ENCODE measurements around the gene CHPF2. TPM values are rescaled to one million over a fixed set of nuclear protein-coding genes. Genes with fewer than 3 reads are reported as not detected.
A peak's percentile ranks its signal among the peaks of the same experiment; 100 is the strongest.

The CHPF2 gene
- total and polyA plus RNA-seq, 2 experiments from 2014 or later = 48.0 to 120 TPM

DNA sequence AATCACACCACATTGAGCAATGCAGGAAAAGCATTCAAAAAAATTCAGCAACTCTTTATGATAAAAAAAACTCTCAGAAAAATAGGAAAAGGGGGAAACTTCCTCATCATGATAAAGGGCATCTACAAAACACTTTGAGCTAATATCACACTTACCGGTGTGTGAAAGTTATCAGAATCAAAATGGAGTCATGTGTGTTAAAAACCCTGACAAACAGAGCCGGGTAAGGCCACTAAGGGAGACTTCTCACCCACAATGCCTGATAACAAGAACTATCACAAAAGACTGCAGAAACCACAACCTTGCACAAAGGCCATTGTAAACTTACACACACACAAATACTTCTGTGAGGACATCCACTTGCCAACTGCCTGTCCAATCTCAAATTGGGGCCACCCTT is 51.0 kb downstream of the CHPF2 start:
- Histone ChIP-seq H3K9me2 (ENCODE audit: insufficient read depth) (no peaks in the 10 kb centered on the region), H3K36me3 (ENCODE audit: low read depth) (no peaks in the 10 kb centered on the region), H3K79me2 (ENCODE audit: insufficient read depth) (no peaks in the 10 kb centered on the region), H3K9ac (no peak overlapping the region), H3K9me3 (ENCODE audit: low read depth) (no peaks in the 10 kb centered on the region), H3K27ac (no peak overlapping the region), H3K4me1 (ENCODE audit: insufficient read depth) (no peaks in the 10 kb centered on the region), H3F3A (ENCODE audit: insufficient read depth) (0 out of 2 replicates have a peak, but pooled peaks cover 8% of the 10 kb centered on the region), H3K4me2 (ENCODE audit: unreplicated experiment) (no peak overlapping the region), H4K20me1 (ENCODE audit: insufficient read depth) (no peaks in the 10 kb centered on the region), H3K4me3 (no peak overlapping the region), H2AFZ (no peak overlapping the region), H3K27me3 (replicated peaks; ENCODE audit: insufficient read depth) (peaks cover 27% of the 10 kb centered on the region)
- no peak for DNase-seq
- 85 to 93% methylated on average over 2 of the region's 2 CpGs for WGBS, 2 experiments (ENCODE audit: low coverage in 1 of 2, low lambda C conversion rate in 2 of 2, missing lambda C conversion rate in 2 of 2)
- TF ChIP-seq EZH2phosphoT487 (IDR thresholded peaks at IDR 0.05; ENCODE audit: insufficient read depth, low read depth) = no peak
- in situ Hi-C loops (cut with MboI) = no loop called here

DNA sequence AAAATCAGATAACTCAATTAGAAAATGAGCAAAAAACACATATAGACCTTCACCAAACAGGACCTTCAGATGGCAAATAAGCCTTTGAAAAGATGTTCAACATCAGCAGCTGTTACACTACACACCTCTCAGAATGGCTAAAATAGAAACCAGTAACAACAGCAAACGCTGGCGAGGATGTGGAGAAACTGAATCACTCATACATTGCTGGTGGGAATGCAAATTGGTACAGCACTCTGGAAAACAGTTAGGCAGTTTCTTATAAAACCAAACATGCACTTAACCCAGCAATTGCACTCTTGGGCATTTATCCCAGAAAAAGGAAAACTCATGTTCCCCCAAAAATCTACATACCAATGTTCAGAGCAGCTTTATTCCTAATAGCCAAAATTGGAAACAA is 53.9 kb downstream of the CHPF2 start:
- Histone ChIP-seq H4K20me1 (ENCODE audit: insufficient read depth) (no peaks in the 10 kb centered on the region), H3F3A (ENCODE audit: insufficient read depth) (0 out of 2 replicates have a peak, but pooled peaks cover 8% of the 10 kb centered on the region), H3K27me3 (replicated peaks; ENCODE audit: insufficient read depth) (peaks cover 44% of the 10 kb centered on the region), H3K27ac (no peak overlapping the region), H3K9ac (no peak overlapping the region), H3K79me2 (ENCODE audit: insufficient read depth) (no peaks in the 10 kb centered on the region), H2AFZ (no peak overlapping the region), H3K36me3 (ENCODE audit: low read depth) (no peaks in the 10 kb centered on the region), H3K4me2 (ENCODE audit: unreplicated experiment) (no peak overlapping the region), H3K4me3 (no peak overlapping the region), H3K9me3 (ENCODE audit: low read depth) (no peaks in the 10 kb centered on the region), H3K9me2 (ENCODE audit: insufficient read depth) (no peaks in the 10 kb centered on the region), H3K4me1 (ENCODE audit: insufficient read depth) (no peaks in the 10 kb centered on the region)
- TF ChIP-seq EZH2 (IDR thresholded peaks at IDR 0.05; ENCODE audit: insufficient read depth, poor library complexity, severe bottlenecking) (no peak), EZH2phosphoT487 (IDR thresholded peaks at IDR 0.05; ENCODE audit: insufficient read depth, low read depth) (no peak)
- 39 to 49% methylated on average over 2 of the region's 2 CpGs for WGBS, 2 experiments (ENCODE audit: low coverage in 1 of 2, low lambda C conversion rate in 2 of 2, missing lambda C conversion rate in 2 of 2)
- DNase-seq = peak; percentile 43
- in situ Hi-C loops (cut with MboI) = no loop called here

MicroRNA genes within 50 kb of the gene (microRNA counts, 767-probe panel; counts per million panel counts)
- microRNA hsa-miR-671-3p (447 counts per million, percentile 86 among the panel's probes with 10 or more counts), microRNA hsa-miR-671-5p (447 counts per million, percentile 86 among the panel's probes with 10 or more counts)

Other genes starting within 250 kb of the CHPF2 start
- 0.13 and 0.32 TPM in 2 replicates for gene NOS3, start 241.5 kb upstream of the CHPF2 start, total RNA-seq (2014; rRNA removed; shearing (Covaris generic))
- gene NOS3, start 241.5 kb upstream of the CHPF2 start, polyA plus RNA-seq (2016; fragmentation: Nextera tagmentation; extraction: Ambion mirVana) = 0.61 and 0.83 TPM in 2 replicates
- gene ATG9B, start 208.0 kb upstream of the CHPF2 start, total RNA-seq (2014; rRNA removed; shearing (Covaris generic)) = not detected in 2 replicates
- gene ATG9B, start 208.0 kb upstream of the CHPF2 start, polyA plus RNA-seq (2016; fragmentation: Nextera tagmentation; extraction: Ambion mirVana) = 0.79 and 0.81 TPM in 2 replicates
- 31.6 and 32.2 TPM in 2 replicates for gene ABCB8, start 204.0 kb upstream of the CHPF2 start, total RNA-seq (2014; rRNA removed; shearing (Covaris generic))
- 28.5 and 29.6 TPM in 2 replicates for gene ABCB8, start 204.0 kb upstream of the CHPF2 start, polyA plus RNA-seq (2016; fragmentation: Nextera tagmentation; extraction: Ambion mirVana)
- gene ASIC3, start 184.0 kb upstream of the CHPF2 start, total RNA-seq (2014; rRNA removed; shearing (Covaris generic)) = 1.1 TPM in 1 of 2 replicates, not detected in the other
- 0.26 TPM in 1 of 2 replicates, not detected in the other for gene ASIC3, start 184.0 kb upstream of the CHPF2 start, polyA plus RNA-seq (2016; fragmentation: Nextera tagmentation; extraction: Ambion mirVana)
- 16.2 and 27.7 TPM in 2 replicates for gene CDK5, start 174.6 kb upstream of the CHPF2 start, total RNA-seq (2014; rRNA removed; shearing (Covaris generic))
- gene CDK5, start 174.6 kb upstream of the CHPF2 start, polyA plus RNA-seq (2016; fragmentation: Nextera tagmentation; extraction: Ambion mirVana) = 27.6 and 28.3 TPM in 2 replicates
- gene SLC4A2, start 172.9 kb upstream of the CHPF2 start, total RNA-seq (2014; rRNA removed; shearing (Covaris generic)) = 80.3 and 94.6 TPM in 2 replicates
- 59.4 and 61.2 TPM in 2 replicates for gene SLC4A2, start 172.9 kb upstream of the CHPF2 start, polyA plus RNA-seq (2016; fragmentation: Nextera tagmentation; extraction: Ambion mirVana)
- 141 and 145 TPM in 2 replicates for gene FASTK, start 151.7 kb upstream of the CHPF2 start, total RNA-seq (2014; rRNA removed; shearing (Covaris generic))
- gene FASTK, start 151.7 kb upstream of the CHPF2 start, polyA plus RNA-seq (2016; fragmentation: Nextera tagmentation; extraction: Ambion mirVana) = 109 and 111 TPM in 2 replicates
- gene TMUB1, start 149.0 kb upstream of the CHPF2 start, total RNA-seq (2014; rRNA removed; shearing (Covaris generic)) = 33.6 and 43.3 TPM in 2 replicates
- 19.9 and 20.4 TPM in 2 replicates for gene TMUB1, start 149.0 kb upstream of the CHPF2 start, polyA plus RNA-seq (2016; fragmentation: Nextera tagmentation; extraction: Ambion mirVana)
- 37.8 and 43.3 TPM in 2 replicates for gene AGAP3, start 146.0 kb upstream of the CHPF2 start, total RNA-seq (2014; rRNA removed; shearing (Covaris generic))
- gene AGAP3, start 146.0 kb upstream of the CHPF2 start, polyA plus RNA-seq (2016; fragmentation: Nextera tagmentation; extraction: Ambion mirVana) = 10.3 and 10.5 TPM in 2 replicates
- gene GBX1, start 64.8 kb upstream of the CHPF2 start, total RNA-seq (2014; rRNA removed; shearing (Covaris generic)) = not detected in 2 replicates
- not detected in 2 replicates for gene GBX1, start 64.8 kb upstream of the CHPF2 start, polyA plus RNA-seq (2016; fragmentation: Nextera tagmentation; extraction: Ambion mirVana)
- gene ASB10, start 45.2 kb upstream of the CHPF2 start, total RNA-seq (2014; rRNA removed; shearing (Covaris generic)) = not detected in 2 replicates
- not detected in 2 replicates for gene ASB10, start 45.2 kb upstream of the CHPF2 start, polyA plus RNA-seq (2016; fragmentation: Nextera tagmentation; extraction: Ambion mirVana)
- gene H2BK1, start 22.0 kb upstream of the CHPF2 start, total RNA-seq (2014; rRNA removed; shearing (Covaris generic)) = not detected in 2 replicates
- not detected in 2 replicates for gene H2BK1, start 22.0 kb upstream of the CHPF2 start, polyA plus RNA-seq (2016; fragmentation: Nextera tagmentation; extraction: Ambion mirVana)
- 69.7 and 74.9 TPM in 2 replicates for gene ABCF2, start 5.3 kb upstream of the CHPF2 start, total RNA-seq (2014; rRNA removed; shearing (Covaris generic))
- gene ABCF2, start 5.3 kb upstream of the CHPF2 start, polyA plus RNA-seq (2016; fragmentation: Nextera tagmentation; extraction: Ambion mirVana) = 40.7 and 40.9 TPM in 2 replicates
- 32.2 and 34.0 TPM in 2 replicates for gene SMARCD3, start 16.2 kb downstream of the CHPF2 start, total RNA-seq (2014; rRNA removed; shearing (Covaris generic))
- gene SMARCD3, start 16.2 kb downstream of the CHPF2 start, polyA plus RNA-seq (2016; fragmentation: Nextera tagmentation; extraction: Ambion mirVana) = 19.8 and 22.4 TPM in 2 replicates
- gene NUB1, start 109.3 kb downstream of the CHPF2 start, total RNA-seq (2014; rRNA removed; shearing (Covaris generic)) = 43.4 and 60.3 TPM in 2 replicates
- 41.7 and 48.0 TPM in 2 replicates for gene NUB1, start 109.3 kb downstream of the CHPF2 start, polyA plus RNA-seq (2016; fragmentation: Nextera tagmentation; extraction: Ambion mirVana)
- 0.25 TPM in 1 of 2 replicates, not detected in the other for gene WDR86, start 177.6 kb downstream of the CHPF2 start, total RNA-seq (2014; rRNA removed; shearing (Covaris generic))
- not detected in 2 replicates for gene WDR86, start 177.6 kb downstream of the CHPF2 start, polyA plus RNA-seq (2016; fragmentation: Nextera tagmentation; extraction: Ambion mirVana)
- gene CRYGN, start 207.7 kb downstream of the CHPF2 start, total RNA-seq (2014; rRNA removed; shearing (Covaris generic)) = not detected in 2 replicates
- not detected in 2 replicates for gene CRYGN, start 207.7 kb downstream of the CHPF2 start, polyA plus RNA-seq (2016; fragmentation: Nextera tagmentation; extraction: Ambion mirVana)